Esophagus squamous epithelium (tissue), 4 donors: ENCODE measurements around the gene FZD10. TPM values are rescaled to one million over a fixed set of nuclear protein-coding genes. Genes with fewer than 3 reads are reported as not detected.

Experiments
- total RNA-seq, 4 donors: library from RNA; depleted of rRNA; stranded (reverse); fragments of >200 nt; gene quantifications; one replicate each; pipeline ENCODE4 v1.1.0, GENCODE V29; 2016

The FZD10 gene
- total RNA-seq, 4 donors from 2014 or later, result 7.2 to 16.3 (median 11.6) TPM

Other genes starting within 250 kb of the FZD10 start
- gene PIWIL1, start 175.4 kb downstream of the FZD10 start, total RNA-seq, result under 1 TPM in 1 of 4 donors, not detected in 3; 0.09 TPM